Fibroblast of lung (primary cell): ENCODE measurements around the gene XPNPEP3. TPM values are rescaled to one million over a fixed set of nuclear protein-coding genes. Genes with fewer than 3 reads are reported as not detected.

Experiments
- DNase-seq, 2 donors: peaks; one replicate each; pipeline versions ENCODE4 v3.0.0 to v3.0.0-alpha.2; 2010; ENCODE audit warnings: low read depth in 2 of 2
- H2AFZ ChIP-seq: 2 replicates; pipeline ENCODE4 v1.5.1; 2012; ENCODE audit warnings: low read length, control low read depth, inconsistent platforms
- H3K27ac ChIP-seq: 2 replicates; pipeline ENCODE4 v1.5.1; 2011; ENCODE audit warnings: low read length, control low read depth; ENCODE audit not compliant: insufficient read depth
- H3K27me3 ChIP-seq: 2 replicates; pipeline ENCODE4 v1.5.1; 2011; ENCODE audit warnings: mild to moderate bottlenecking, low read length; ENCODE audit not compliant: control insufficient read depth, insufficient read depth
- H3K36me3 ChIP-seq: 2 replicates; pipeline ENCODE4 v1.5.1; 2011; ENCODE audit warnings: low read length; ENCODE audit not compliant: control insufficient read depth, insufficient read depth
- H3K4me1 ChIP-seq: 2 replicates; pipeline ENCODE4 v1.5.1; 2011; ENCODE audit warnings: low read length; ENCODE audit not compliant: control insufficient read depth, insufficient read depth; ENCODE audit errors: extremely low read depth
- H3K4me2 ChIP-seq: 2 replicates; pipeline ENCODE4 v1.5.1; 2011; ENCODE audit warnings: low read length, control low read depth; ENCODE audit not compliant: insufficient read depth; ENCODE audit errors: extremely low read depth
- H3K4me3 ChIP-seq, 4 experiments: fragments of 200-600 bp in 1 of 4; sonication (generic) in 1 of 4; replicated peaks in 1 of 4; 2 replicates each; pipeline ENCODE4 v1.5.1; 2011 to 2016; ENCODE audit warnings: low read length in 4 of 4, low read depth in 3 of 4, mild to moderate bottlenecking in 3 of 4, control low read depth in 2 of 4, inconsistent platforms in 1 of 4, mixed read lengths in 1 of 4; ENCODE audit not compliant: insufficient read depth in 1 of 4; ENCODE audit errors: control extremely low read depth in 1 of 4
- H3K79me2 ChIP-seq: 2 replicates; pipeline ENCODE4 v1.5.1; 2012; ENCODE audit warnings: mild to moderate bottlenecking, low read length, inconsistent platforms; ENCODE audit not compliant: control insufficient read depth, insufficient read depth
- H3K9ac ChIP-seq: 2 replicates; pipeline ENCODE4 v1.5.1; 2011; ENCODE audit warnings: mild to moderate bottlenecking, low read length, control low read depth; ENCODE audit not compliant: insufficient read depth
- H3K9me3 ChIP-seq: 2 replicates; pipeline ENCODE4 v1.5.1; 2012; ENCODE audit warnings: low read depth, low read length; ENCODE audit not compliant: control insufficient read depth, insufficient read depth
- H4K20me1 ChIP-seq: 2 replicates; pipeline ENCODE4 v1.5.1; 2011; ENCODE audit warnings: low read length; ENCODE audit not compliant: control insufficient read depth, insufficient read depth; ENCODE audit errors: extremely low read depth
- CTCF ChIP-seq, 2 donors: IDR thresholded peaks in 1 of 2; conservative IDR thresholded peaks in 1 of 2; 1 replicate in 1 of 2; 2 replicates in 1 of 2; pipeline ENCODE4 v1.5.1; 2011 to 2012; ENCODE audit warnings: low read length in 2 of 2, control low read depth in 1 of 2, inconsistent platforms in 1 of 2, low read depth in 1 of 2, mild to moderate bottlenecking in 1 of 2
- EZH2 ChIP-seq: IDR thresholded peaks from 2 replicates; pipeline ENCODE4 v1.5.1; 2012; ENCODE audit warnings: low read length, control low read depth, mild to moderate bottlenecking; ENCODE audit errors: missing control alignments
- polyA plus RNA-seq, 2 donors: library from polyadenylated mRNA; depleted of rRNA in 1 of 2; stranded (reverse) in 1 of 2; unstranded in 1 of 2; fragments of >200 nt; gene quantifications; 2 replicates each; pipeline ENCODE4 v1.2.1, GENCODE V29; 2011 to 2012; ENCODE audit warnings: missing spikeins in 1 of 2
- total RNA-seq: library from RNA; depleted of rRNA; stranded (reverse); fragments of >200 nt; gene quantifications from 2 replicates; pipeline ENCODE4 v1.2.1, GENCODE V29; 2014

XPNPEP3 gene
- total and polyA plus RNA-seq, 2 donors (not counting 1 experiment from before 2014, with no cell fraction given): 9.1 to 15.2 TPM

GRCh38 chr22:40817737-40818136, 39.2 kb upstream of the XPNPEP3 start:
- Histone ChIP-seq H3K4me1 (peaks cover 4% of the 10 kb centered on the region), H2AFZ (no peak overlapping the region), H3K4me2 (peak overlapping the region; percentile 79), H3K27me3 (no peaks in the 10 kb centered on the region), H3K27ac (no peak overlapping the region), H3K4me3 (peak overlapping the region in 2 of 4 experiments; percentile 93 to 99), H3K79me2 (peaks cover 35% of the 10 kb centered on the region), H3K36me3 (no peaks in the 10 kb centered on the region), H3K9ac (no peak overlapping the region), H4K20me1 (no peaks in the 10 kb centered on the region), H3K9me3 (no peaks in the 10 kb centered on the region)
- TF ChIP-seq CTCF (conservative IDR thresholded peaks at IDR 0.05 in 1 of 2, IDR thresholded peaks at IDR 0.05 in 1 of 2; ENCODE audit: low read depth in 1 of 2, low read length in 2 of 2): no peak
- TF ChIP-seq EZH2: no peak
- DNase-seq: no peak

- Histone ChIP-seq H3K4me3 (peak overlapping the region; percentile 93 to 100 (median 99)), H3K9me3 (no peaks in the 10 kb centered on the region), H3K27ac (peak overlapping the region; percentile 93), H4K20me1 (no peaks in the 10 kb centered on the region), H3K27me3 (no peaks in the 10 kb centered on the region), H3K4me1 (peaks cover 4% of the 10 kb centered on the region), H3K79me2 (peaks cover 35% of the 10 kb centered on the region), H3K4me2 (peak overlapping the region; percentile 79), H2AFZ (peak overlapping the region; percentile 99), H3K9ac (peak overlapping the region; percentile 84), H3K36me3 (no peaks in the 10 kb centered on the region)
- TF ChIP-seq CTCF (conservative IDR thresholded peaks at IDR 0.05 in 1 of 2, IDR thresholded peaks at IDR 0.05 in 1 of 2; ENCODE audit: low read depth in 1 of 2, low read length in 2 of 2) (no peak), EZH2 (no peak)
- no peak for DNase-seq
Measured at GRCh38 chr22:40818192-40818746, 38.7 kb upstream of the XPNPEP3 start.

GRCh38 chr22:40818747-40819598, 38.0 kb upstream of the XPNPEP3 start, which contains the start of gene SLC25A17:
TSS of gene SLC25A17 (minus strand) at chr22:40819346. CDS start at chr22:40819248, 98 bp downstream.
- H3K4me3 ChIP-seq: peak within 1 kb of the TSS; percentile 93 to 100 (median 99)
- peak within 1 kb of the TSS; percentile 84 for H3K9ac ChIP-seq
- H4K20me1 ChIP-seq: no peaks in the 10 kb centered on the region
- peak within 1 kb of the TSS; percentile 97 for H3K4me2 ChIP-seq
- DNase-seq: peak; percentile 77 to 78
- H3K36me3 ChIP-seq: no peaks in the 10 kb centered on the region
- peak within 1 kb of the TSS; percentile 99 for H2AFZ ChIP-seq
- no peaks in the 10 kb centered on the region for H3K9me3 ChIP-seq
- H3K79me2 ChIP-seq: peaks cover 35% of the 10 kb centered on the region
- no peaks in the 10 kb centered on the region for H3K27me3 ChIP-seq
- peaks cover 4% of the 10 kb centered on the region for H3K4me1 ChIP-seq
- peak within 1 kb of the TSS; percentile 93 for H3K27ac ChIP-seq
- no peak for TF ChIP-seq EZH2
- TF ChIP-seq CTCF (conservative IDR thresholded peaks at IDR 0.05 in 1 of 2, IDR thresholded peaks at IDR 0.05 in 1 of 2; ENCODE audit: low read depth in 1 of 2, low read length in 2 of 2): peak; percentile 47 to 57
